Stimulated activated CD4-positive, alpha-beta T cell treated with anti-CD3 and anti-CD28 coated beads, Interleukin-4, amount 100 ng/mL, for 4 hours (primary cell): ENCODE data around the gene DMRT2.

Experiments
- DNase-seq, 2 experiments: peaks; one replicate each; pipeline ENCODE4 v3.0.0-alpha.2; 2020

DMRT2 gene

GRCh38 chr9:1048231-1048619, 1.9 kb upstream of the DMRT2 start:
- no peak for DNase-seq

GRCh38 chr9:1048811-1049210, 1.3 kb upstream of the DMRT2 start:
- no peak for DNase-seq

- DNase-seq = no peak
Observed at GRCh38 chr9:1049641-1050040, 516 bp upstream of the DMRT2 start.

GRCh38 chr9:1051210-1051583, 1.0 kb downstream of the DMRT2 start:
- no peak for DNase-seq

- no peak for DNase-seq
Observed at GRCh38 chr9:1051584-1052275, 1.6 kb downstream of the DMRT2 start.

- no peak for DNase-seq
Observed at GRCh38 chr9:1052365-1053281, 2.5 kb downstream of the DMRT2 start.

GRCh38 chr9:1053282-1053621, 3.1 kb downstream of the DMRT2 start:
- no peak for DNase-seq

GRCh38 chr9:1053986-1054425, 3.8 kb downstream of the DMRT2 start:
- DNase-seq = no peak

GRCh38 chr9:1055166-1055565, 5.0 kb downstream of the DMRT2 start:
- DNase-seq = no peak

- no peak for DNase-seq
Observed at GRCh38 chr9:1057910-1058309, 7.8 kb downstream of the DMRT2 start.

- no peak for DNase-seq
Observed at GRCh38 chr9:1058826-1059487, 8.8 kb downstream of the DMRT2 start.

- no peak for DNase-seq
Observed at GRCh38 chr9:1065130-1065529, 15.0 kb downstream of the DMRT2 start.

GRCh38 chr9:1070692-1071091, 20.5 kb downstream of the DMRT2 start:
- DNase-seq = no peak

- no peak for DNase-seq
Observed at GRCh38 chr9:1071730-1072129, 21.6 kb downstream of the DMRT2 start.

- no peak for DNase-seq
Observed at GRCh38 chr9:1073497-1073896, 23.3 kb downstream of the DMRT2 start.

GRCh38 chr9:1077616-1078015, 27.5 kb downstream of the DMRT2 start:
- DNase-seq = no peak

- DNase-seq = no peak
Observed at GRCh38 chr9:1083325-1083913, 33.3 kb downstream of the DMRT2 start.

GRCh38 chr9:1085086-1085485, 34.9 kb downstream of the DMRT2 start:
- DNase-seq = no peak

- DNase-seq = no peak
Observed at GRCh38 chr9:1086517-1086916, 36.4 kb downstream of the DMRT2 start.

GRCh38 chr9:1087120-1087881, 37.1 kb downstream of the DMRT2 start:
- no peak for DNase-seq

GRCh38 chr9:1094749-1095148, 44.6 kb downstream of the DMRT2 start:
- no peak for DNase-seq

GRCh38 chr9:1096155-1096964, 46.2 kb downstream of the DMRT2 start:
- no peak for DNase-seq
